DMS53 (cell line): Measurements from ENCODE around the gene NR0B2.
"Not testable (repeated sequence)": the region's sequence is repeated elsewhere in the genome, so short reads cannot be mapped to it uniquely, and the experiment has no call there.

Experiments
- DNase-seq: peaks from one replicate; lab custom pipeline; 2025; lab: John Stamatoyannopoulos, UW

NR0B2 gene

GRCh38 chr1:26913754-26914619 is at the start of gene NR0B2:
Gene NR0B2, minus strand, starts transcription at chr1:26913975. Its CDS starts 35 bp downstream, at chr1:26913940.
- peak; percentile 100 for DNase-seq

GRCh38 chr1:26961826-26962225 is 48.1 kb upstream of the NR0B2 start:
- DNase-seq: peak; percentile 60

GRCh38 chr1:26960625-26960966 is 46.8 kb upstream of the NR0B2 start:
- no peak for DNase-seq

GRCh38 chr1:26959722-26960624 is 46.2 kb upstream of the NR0B2 start, which contains the start of gene KDF1:
Gene KDF1, minus strand, starts transcription at chr1:26960468. Its CDS starts 8,088 bp downstream, at chr1:26952380.
- peak; percentile 97 for DNase-seq

- no peak for DNase-seq
Observed at GRCh38 chr1:26959270-26959669, 45.5 kb upstream of the NR0B2 start.

GRCh38 chr1:26957306-26957705 is 43.5 kb upstream of the NR0B2 start:
- DNase-seq: no peak

GRCh38 chr1:26956321-26956720 is 42.5 kb upstream of the NR0B2 start:
- no peak for DNase-seq

- DNase-seq: no peak
Observed at GRCh38 chr1:26953374-26953773, 39.6 kb upstream of the NR0B2 start.

- no peak for DNase-seq
Observed at GRCh38 chr1:26951821-26952497, 38.2 kb upstream of the NR0B2 start.

- DNase-seq: no peak
Observed at GRCh38 chr1:26951216-26951615, 37.4 kb upstream of the NR0B2 start.

GRCh38 chr1:26950602-26951001 is 36.8 kb upstream of the NR0B2 start:
- DNase-seq: no peak

- DNase-seq: peak; percentile 34
Observed at GRCh38 chr1:26949926-26950319, 36.1 kb upstream of the NR0B2 start.

- DNase-seq: no peak
Observed at GRCh38 chr1:26949266-26949925, 35.6 kb upstream of the NR0B2 start.

- DNase-seq: not testable (repeated sequence)
Observed at GRCh38 chr1:26948725-26949057, 34.9 kb upstream of the NR0B2 start.

- DNase-seq: no peak
Observed at GRCh38 chr1:26946270-26946669, 32.5 kb upstream of the NR0B2 start.

GRCh38 chr1:26945728-26946127 is 32.0 kb upstream of the NR0B2 start:
- DNase-seq: no peak

GRCh38 chr1:26945138-26945537 is 31.4 kb upstream of the NR0B2 start:
- DNase-seq: no peak

GRCh38 chr1:26942656-26943055 is 28.9 kb upstream of the NR0B2 start:
- DNase-seq: no peak

- DNase-seq: no peak
Observed at GRCh38 chr1:26941311-26941710, 27.5 kb upstream of the NR0B2 start.

- no peak for DNase-seq
Observed at GRCh38 chr1:26938659-26939025, 24.9 kb upstream of the NR0B2 start.

- DNase-seq: no peak
Observed at GRCh38 chr1:26938004-26938658, 24.4 kb upstream of the NR0B2 start.
